SIG-M5 treated with dmso at 0.1 percent for 504 hours (cell line): Measurements from ENCODE around the gene HSPBP1.
A peak's percentile ranks its signal among the peaks of the same experiment; 100 is the strongest.

Experiments
- DNase-seq: peaks from one replicate; lab custom pipeline; 2025; ENCODE audit not compliant: unreplicated experiment; lab: John Stamatoyannopoulos, UW

The HSPBP1 gene

DNA sequence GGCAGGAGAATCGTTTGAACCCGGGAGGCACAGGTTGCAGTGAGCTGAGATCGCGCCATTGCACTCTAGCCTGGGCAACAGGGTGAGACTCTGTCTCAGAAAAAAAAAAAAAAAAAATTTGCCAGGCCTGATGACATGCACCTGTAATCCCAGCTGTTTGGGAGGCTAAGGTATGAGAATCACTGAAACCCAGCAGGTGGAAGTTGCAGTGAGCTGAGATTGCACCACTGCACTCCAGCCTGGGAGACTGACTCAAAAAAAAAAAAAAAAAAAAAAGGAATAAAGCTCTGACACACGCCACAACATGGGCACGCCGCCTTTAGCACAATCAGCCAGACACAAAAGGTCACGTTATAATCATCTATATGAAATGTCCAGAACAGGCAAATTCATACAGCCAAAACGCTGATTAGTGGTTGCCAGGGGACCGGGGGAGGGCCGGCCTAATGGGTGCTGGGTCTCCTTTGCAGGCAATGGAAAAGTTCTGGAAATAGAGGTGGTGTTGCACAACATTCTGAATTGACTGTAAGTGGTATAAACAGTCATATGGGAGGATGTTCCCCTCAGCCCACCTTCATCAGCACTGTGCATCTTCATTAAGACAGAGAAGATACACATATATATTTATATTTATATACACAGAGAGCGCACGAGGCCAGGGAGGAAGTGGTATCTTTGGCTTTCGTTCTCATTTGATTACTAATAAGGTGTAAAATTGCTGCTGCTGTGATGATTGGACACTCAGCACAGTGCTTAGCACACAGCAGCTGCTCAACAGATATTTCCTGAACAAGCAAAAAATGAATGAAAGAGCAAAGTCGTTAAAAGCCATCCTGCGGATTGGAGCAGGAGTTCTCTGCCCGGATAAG lies 3.8 kb downstream of the HSPBP1 start:
- DNase-seq = no peak

DNA sequence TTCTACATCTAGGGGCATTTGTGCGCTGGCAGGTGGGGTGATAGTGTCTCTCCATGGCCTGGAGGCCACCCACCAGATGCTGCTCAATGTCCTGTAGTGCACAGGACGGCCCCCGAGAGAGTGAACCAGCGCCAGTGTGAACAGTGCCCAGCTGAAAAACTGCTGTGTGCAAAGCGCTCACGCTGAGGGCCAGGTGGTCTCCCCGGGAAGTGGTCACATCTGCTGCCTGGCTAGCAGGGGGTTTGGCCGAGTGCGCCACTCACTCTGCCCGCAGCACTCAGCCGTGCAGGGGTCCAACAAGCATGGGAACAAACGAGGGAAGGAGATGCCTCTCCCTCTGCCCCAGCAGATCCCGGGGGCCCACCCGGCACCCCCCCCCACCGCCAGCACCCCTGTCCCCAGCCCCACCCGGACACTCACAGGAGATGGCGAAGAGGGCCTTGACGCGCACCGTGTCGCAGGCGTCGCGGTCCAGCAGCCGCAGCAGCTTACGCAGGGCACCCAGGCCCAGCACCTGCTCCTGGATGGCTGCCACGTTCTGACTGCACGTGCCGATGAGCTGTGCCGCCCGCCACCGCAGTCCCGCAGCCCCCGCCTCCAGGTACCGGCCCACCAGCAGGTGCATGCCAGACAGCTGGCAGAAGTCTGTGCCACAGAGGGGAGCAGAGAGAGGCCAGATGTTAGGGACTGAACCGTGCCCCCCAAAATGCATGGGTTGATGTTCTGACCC lies 5.8 kb downstream of the HSPBP1 start:
- DNase-seq = no peak

DNA sequence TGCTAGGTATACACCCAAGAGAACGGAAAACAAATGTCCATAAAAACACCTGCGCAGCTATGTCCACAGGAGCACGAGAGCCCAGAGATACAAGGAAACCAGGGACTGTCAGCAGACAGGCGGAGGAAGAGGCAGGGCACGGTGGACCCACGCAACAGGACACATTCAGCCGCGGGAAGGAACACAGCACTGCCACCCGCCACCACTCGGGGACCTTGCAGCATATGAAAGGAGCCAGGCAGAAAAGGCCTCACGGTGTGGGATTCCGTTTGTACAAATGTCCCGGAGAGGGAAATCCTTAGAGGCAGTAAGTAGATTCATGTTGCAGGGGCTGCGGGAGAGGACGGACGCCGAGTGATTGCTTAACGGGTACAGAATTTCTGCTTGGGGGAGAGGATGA lies 7.8 kb downstream of the HSPBP1 start:
- DNase-seq = no peak

DNA sequence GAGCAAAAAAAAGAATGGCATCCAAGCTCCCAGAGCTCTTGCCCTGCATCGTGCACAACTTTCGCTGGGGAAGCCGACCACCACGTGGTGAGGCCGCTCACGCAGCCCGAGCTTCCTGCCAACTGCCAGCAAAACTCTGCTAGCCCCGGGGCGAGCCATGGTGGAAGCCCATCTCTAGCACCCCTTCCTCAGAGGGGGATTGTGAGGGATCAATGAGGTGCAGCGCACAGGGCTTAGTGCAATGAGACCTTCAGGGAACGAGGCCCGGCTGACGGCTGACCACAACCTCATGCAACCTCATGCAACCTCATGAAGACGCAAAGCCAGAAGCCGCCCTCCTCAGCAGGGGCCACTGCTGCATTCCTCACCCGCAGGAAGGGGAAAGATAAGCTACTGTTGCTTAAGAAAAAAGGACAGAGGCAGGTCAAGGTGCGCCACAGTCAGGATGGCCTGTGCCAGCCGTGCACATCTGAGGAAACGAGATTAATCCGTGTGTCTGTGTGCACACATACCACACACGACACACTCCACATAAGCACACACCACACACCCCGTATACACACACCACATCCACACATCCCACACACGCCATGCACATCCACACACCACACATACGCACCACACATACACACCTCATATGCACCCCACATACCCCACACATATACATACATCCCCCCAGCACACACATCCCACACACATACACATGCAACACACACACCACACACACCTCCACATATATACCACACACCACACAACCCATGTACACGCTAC lies 9.6 kb downstream of the HSPBP1 start:
- no peak for DNase-seq

DNA sequence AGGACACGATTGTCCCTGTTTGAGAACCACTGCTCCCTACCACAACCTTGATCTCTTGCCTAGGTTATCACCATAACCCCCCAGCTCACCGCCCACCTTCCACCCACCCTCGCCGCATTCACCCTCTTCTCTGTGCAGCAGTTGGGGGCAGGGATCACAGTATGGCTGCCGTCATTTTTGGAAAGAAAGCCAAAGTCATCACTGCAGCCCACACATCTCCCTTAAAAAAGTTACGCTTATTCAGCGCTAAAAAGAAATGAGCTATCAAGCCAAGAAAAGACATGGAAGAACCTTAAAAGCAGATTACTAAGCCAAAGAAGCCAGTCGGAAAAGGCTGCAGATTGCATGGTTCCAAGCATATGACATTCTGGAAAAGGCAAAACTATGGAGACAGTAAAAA lies 10.6 kb downstream of the HSPBP1 start:
- no peak for DNase-seq

DNA sequence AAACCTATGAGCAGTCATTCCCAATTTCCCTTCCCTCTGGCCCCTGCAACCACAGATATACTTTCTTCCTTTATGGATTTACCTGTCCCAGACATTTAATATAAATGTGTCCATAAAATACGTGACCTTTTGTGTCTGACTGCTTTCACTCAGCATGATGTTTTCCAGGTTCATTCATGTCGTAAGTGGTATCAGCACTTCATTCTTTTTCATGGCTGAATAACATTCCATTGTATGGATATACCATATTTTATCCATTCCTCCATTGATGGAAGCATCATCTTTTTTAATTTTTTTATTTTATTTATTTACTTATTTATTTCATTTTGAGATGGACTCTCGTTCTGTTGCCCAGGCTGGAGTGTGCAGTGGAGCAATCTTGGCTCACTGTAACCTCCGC lies 13.1 kb downstream of the HSPBP1 start:
- no peak for DNase-seq

DNA sequence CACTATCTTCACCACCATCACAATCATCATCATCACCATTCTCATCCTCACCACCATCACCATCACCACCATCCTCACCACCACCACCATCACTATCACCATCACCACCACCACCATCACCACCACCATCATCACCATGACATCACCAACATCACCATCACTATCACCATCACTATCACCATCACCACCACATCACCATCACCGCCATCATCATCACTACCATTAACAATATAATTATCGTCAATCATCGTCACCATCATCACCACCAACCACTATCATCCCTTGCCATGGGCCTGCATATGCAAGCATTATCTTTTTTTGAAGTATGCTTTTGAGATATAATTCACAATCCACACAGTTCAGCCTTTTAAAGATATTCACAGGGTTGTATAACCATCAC lies 13.5 kb downstream of the HSPBP1 start:
- DNase-seq = no peak

DNA sequence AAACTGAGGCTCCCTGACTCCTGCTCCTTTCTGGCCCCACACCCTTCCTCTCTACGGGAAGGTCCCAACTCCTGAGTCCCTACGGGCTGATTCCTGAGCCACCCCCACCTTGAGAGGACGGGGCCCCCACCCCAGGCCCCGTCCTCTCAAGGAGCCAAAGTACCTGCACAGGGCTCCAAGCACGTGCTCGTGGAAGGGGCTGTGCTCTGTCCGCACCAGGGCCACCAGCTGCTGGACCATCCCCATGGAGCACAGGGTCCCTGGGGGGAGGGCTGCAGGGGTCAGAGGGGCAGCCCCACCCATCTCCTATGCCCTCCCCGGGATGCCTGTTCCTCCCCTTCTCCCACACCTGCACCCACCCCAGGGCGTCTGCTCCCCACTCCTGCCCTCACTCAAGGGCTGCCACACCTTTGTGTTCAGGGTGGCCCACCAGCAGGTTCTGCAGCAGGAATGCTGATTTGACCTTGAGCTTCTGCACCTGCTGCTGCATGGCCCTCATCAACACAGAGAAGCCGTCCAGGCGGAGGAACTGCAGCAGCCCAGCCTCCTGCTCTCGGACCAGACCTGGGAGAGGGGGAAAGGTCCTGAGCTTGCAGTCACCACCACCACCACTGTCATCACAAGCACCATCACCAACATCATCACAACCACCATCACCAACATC lies 14.1 kb downstream of the HSPBP1 start:
- no peak for DNase-seq

DNA sequence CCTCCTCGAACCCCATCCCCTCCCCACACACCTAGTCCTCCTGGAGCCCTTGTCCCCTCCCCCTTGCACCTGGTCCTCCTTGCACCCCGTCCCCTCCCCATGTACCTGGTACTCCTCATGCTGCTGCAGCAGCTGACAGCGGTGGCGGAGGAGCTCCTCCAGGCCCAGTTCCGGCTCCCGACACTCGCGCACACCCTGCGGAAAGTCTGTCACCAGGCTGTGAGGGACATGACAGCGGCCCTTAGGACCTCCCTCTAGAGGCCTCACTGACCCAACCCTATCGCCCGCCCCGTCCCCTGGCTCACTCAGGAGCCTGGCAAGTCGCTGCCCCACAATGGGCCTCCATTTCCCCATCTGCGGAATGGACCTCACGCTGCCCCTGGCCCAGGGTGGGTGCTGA lies 14.7 kb downstream of the HSPBP1 start:
- no peak for DNase-seq

DNA sequence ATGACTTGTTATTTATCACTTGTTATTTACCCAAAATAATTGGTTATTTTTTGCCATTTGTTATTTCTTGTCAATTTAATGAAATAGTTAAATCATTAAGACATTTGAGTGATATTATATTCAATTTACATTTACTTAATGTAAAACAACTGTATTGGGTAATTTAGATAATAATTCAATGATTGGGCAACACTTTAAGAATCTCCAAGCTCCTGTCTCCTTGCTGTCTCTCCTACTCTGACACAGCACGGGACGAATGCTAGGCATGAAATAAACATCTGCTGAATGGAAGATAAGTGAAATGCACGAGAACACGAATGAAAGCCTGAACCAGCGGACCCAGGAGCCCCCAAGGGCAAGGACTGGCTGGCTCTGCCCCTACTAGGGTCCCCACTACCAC lies 15.4 kb downstream of the HSPBP1 start:
- DNase-seq = no peak

DNA sequence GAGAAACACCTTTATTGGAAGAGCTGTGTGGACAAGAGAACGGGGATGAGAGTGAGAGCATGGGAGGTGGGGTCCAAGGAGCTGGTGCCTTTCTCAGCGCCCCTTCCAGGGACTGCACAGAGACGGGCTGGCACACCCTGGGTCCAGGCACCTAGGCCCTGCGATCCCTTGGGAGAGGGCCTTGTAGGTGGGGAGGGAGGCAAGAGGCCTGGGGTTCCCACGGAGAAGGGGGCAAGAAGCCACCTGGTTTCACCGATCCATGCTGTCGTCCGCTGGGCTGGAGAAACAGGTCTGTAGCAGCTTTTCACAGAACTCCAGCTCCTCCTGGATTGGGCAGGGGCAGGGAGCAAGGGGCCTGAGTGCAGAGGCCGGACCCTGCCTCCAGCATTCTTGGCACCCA lies 17.6 kb downstream of the HSPBP1 start:
- no peak for DNase-seq

DNA sequence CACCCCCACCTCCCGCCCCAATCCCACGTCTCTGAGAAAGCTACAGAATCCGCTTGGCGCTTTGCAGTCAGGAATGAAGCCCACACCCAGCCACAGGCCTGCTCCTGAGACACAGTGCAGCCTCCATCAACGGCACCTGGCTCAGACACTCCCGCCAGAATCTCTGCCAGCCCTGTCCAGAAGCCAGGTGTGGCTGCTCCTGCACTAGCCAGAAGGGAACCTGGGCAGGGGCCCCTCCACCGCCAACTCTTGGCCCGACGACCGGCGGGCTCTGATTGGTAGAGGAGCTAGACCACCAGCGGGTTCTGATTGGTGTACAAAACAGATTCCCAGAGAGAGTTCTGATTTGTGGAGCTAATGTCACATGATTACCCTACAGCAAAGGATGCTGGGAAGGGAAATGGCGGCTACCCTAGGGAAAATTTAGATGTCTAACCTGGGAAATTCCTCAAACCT lies 18.2 kb downstream of the HSPBP1 start:
- no peak for DNase-seq

DNA sequence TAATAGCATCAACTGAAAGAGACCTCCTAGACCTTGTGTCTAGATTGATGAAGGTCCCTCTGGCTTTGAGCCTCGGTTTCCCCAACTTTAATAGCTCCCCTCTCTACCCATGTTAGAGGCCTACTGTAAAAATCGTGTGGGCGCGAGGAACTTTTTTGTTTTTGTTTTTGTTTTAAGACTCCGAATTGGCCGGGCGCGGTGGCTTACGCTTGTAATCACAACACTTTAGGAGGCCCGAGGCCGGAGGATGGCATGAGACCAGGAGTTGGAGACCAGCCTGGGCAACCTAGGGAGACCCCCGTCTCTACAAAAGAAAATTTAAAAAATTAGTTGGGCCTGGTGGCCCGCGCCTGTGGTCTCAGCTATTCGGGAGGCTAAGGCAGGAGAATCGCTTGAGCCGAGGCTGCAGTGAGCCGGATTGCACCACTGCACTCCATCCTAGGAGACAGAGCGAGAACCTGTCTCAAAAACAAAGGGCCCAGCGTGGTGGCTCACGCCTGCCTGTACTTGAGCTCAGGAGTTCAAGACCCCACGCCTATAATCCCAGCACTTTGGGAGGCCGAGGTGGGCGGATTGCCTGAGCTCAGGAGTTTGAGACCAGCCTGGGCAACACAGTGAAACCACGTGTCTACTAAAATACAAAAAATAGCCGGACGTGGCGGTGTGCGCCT lies 20.2 kb downstream of the HSPBP1 start:
- DNase-seq = no peak

DNA sequence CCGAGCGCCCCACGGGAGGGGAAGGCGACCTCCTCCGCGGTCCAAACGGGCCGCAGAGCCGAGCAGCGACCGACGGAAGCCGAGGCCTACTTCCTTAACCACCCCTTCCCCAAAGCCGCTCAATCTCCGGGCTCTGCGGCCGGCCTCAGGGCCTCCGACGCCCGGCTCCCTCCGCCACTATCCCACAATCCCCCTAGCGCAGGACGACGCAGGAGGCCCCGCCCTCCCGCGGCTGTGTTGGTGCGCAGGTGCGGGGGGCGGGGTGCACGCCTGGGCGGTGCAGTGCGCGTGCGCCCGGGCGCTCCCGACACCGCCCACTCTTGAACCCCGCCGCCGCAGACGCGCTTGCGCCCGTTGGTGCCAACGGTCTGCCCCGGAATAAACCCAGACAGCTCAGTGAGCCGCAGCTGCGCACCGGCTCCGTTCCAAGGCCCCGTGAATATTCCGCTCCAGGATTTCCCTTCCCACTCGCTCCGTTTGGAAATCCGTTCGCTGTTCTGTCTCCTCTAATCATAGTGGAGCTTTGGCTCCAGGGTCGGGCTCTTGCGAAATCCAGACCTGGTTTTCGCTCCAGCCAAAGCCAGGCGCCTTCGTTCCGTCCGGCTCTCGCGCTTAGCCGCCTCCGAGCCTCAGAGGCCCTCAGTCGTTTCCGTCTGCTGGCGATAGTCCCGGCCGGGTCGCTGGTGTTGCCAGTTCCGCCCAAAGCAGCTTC lies 20.9 kb downstream of the HSPBP1 start, which contains the start of gene PPP6R1:
Gene PPP6R1, minus strand, starts transcription at position 190 of the 712 bp plus-strand sequence. CDS start 11,914 bp downstream, outside the sequence.
- DNase-seq = peak; percentile 99

DNA sequence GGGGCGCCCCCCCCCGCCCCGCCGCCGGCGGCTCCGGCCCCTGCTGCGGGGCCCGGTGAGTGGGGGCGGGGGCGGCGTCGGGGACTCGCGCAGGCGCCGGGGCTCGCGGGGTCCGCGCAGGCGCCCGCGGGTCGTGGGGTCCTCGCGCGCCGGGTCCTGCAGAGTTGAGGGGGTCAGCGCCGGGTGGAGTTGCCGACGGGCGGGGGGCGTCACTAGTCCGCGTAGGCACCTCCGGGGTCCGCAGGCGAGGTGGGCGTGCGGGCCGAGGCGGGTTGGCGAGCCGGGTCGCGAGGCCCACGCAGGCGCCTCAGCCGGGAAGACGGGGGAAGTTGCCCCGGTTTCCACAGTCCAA lies 21.5 kb downstream of the HSPBP1 start:
- DNase-seq = no peak

DNA sequence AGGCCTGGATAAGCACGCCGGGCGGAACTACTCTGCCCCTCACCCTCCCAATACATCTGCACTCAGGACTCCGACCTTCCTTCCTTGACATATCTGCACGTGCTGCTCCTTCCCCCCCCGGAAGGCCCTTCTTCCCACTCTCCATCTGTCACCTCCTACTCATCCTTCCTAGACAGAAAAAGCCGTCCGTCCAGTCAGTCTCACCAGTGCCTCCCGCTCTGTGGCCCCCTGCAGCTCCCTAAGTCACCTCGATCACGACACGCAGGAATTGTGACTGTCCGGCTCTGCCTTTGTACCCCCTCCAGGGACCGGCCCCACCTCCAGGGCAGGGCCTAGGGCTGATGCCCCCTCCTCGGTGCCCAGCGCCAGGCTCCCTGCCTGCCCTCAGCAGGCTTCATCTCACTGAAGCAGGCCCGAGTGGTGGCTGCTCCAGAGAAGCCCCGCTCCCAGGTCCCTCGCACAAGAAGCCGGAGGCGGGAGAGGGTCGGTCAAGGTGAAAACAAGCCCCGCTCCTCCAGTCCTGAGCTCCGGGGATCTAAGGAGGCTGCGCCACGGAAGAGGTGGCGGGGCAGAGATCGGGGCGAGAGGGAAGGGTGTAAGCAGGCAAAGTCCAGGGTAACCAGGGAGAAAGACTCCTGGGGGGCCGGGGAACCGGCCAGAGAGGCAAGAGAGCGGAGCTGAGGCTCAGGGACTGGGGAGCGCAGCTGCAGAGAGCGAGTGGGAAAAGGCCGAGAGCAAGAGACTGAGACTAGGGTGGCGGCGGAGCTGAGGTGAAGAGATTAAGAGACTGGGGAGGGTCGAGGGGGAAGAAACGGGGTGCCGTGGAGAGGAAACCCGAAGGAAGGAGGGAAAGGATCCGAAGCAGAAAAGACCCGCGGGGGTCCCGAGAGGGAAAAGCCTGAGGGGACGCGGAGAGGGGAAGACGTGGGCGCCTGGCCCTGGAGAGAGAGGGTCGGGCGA lies 22.2 kb downstream of the HSPBP1 start:
- DNase-seq = peak; percentile 51

DNA sequence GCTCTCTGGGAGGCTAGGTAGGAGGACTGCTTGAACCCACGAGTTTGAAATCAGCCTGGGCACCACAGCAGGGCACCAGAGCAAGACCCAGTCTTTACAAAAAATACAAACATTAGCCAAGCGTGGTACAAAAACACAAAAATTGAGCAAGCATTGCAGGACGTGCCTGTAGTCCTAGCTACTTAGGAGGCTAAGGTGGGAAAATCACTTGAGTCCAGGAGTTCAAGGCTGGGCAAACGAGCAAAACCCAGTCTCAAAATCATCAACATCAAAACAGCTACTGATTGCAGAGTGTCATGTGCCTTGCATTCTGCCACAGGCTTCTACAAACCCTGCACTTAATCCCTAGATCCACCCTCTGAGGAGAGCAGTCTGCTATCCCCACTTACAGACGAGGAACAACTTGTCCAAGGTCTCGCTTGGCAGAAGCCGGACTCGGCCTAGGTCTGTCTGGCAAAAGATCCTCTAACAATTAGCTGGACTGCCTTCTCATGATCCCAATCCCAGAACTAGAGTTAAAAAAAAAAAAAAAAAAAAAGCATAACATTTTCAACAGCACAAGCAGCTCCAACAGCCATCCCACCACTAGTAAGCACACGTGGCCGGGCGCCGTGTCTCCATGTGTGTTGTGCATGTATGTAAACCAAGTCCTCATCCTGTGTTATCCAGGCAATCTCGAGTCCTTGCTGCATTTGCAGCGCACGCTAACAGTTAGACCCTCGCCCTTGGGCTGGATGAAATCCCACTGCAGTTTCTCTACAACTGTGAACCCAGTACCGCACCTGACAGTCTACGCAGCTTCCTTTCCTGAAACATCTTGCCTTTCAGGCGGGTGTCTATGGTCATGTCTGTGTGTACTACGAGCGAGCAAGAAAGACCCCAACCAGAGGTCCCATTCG lies 23.1 kb downstream of the HSPBP1 start:
- DNase-seq = no peak
